Stimulated activated memory B cell treated with anti-CD40 and anti-IgM and Interleukin-4, amounts not matched to agents 10 μg/mL and 1 μg/mL and 100 μg/mL, for 72 hours (primary cell): ENCODE data around the gene DRAXIN.

Source experiments
- ATAC-seq: fragments of 150-1000 bp; cut with Tn5 transposase; 2 replicates; pipeline ENCODE4 v1.10.0; 2021
- H3K27ac Mint-ChIP-seq: one replicate; pipeline ENCODE4 v1.8.0; 2022; ENCODE audit warnings: mild to moderate bottlenecking, mixed read lengths
- H3K27me3 Mint-ChIP-seq: one replicate; pipeline ENCODE4 v1.8.0; 2022; ENCODE audit warnings: mixed read lengths
- H3K36me3 Mint-ChIP-seq: one replicate; pipeline ENCODE4 v1.8.0; 2022; ENCODE audit warnings: mixed read lengths
- H3K4me1 Mint-ChIP-seq: one replicate; pipeline ENCODE4 v1.8.0; 2022; ENCODE audit warnings: mixed read lengths
- H3K4me3 Mint-ChIP-seq: one replicate; pipeline ENCODE4 v1.8.0; 2022; ENCODE audit warnings: mild to moderate bottlenecking, moderate library complexity, mixed read lengths
- H3K9me3 Mint-ChIP-seq: one replicate; pipeline ENCODE4 v1.8.0; 2022; ENCODE audit warnings: mixed read lengths

The DRAXIN gene

GRCh38 chr1:11729155-11729497, 37.6 kb downstream of the DRAXIN start:
- ATAC-seq = no peak
- Mint-ChIP-seq H3K27me3 (no peaks in the 10 kb centered on the region), H3K4me3 (no peak overlapping the region), H3K27ac (peak overlapping the region; percentile 73), H3K36me3 (no peaks in the 10 kb centered on the region), H3K9me3 (no peaks in the 10 kb centered on the region), H3K4me1 (peaks cover 35% of the 10 kb centered on the region)

- Mint-ChIP-seq H3K4me1 (peaks cover 35% of the 10 kb centered on the region), H3K27ac (peak overlapping the region; percentile 73), H3K36me3 (no peaks in the 10 kb centered on the region), H3K27me3 (no peaks in the 10 kb centered on the region), H3K4me3 (peak overlapping the region; percentile 23), H3K9me3 (no peaks in the 10 kb centered on the region)
- peak; percentile 52 for ATAC-seq
These were observed 38.3 kb downstream of the DRAXIN start for GRCh38 chr1:11729498-11730428.

DNA sequence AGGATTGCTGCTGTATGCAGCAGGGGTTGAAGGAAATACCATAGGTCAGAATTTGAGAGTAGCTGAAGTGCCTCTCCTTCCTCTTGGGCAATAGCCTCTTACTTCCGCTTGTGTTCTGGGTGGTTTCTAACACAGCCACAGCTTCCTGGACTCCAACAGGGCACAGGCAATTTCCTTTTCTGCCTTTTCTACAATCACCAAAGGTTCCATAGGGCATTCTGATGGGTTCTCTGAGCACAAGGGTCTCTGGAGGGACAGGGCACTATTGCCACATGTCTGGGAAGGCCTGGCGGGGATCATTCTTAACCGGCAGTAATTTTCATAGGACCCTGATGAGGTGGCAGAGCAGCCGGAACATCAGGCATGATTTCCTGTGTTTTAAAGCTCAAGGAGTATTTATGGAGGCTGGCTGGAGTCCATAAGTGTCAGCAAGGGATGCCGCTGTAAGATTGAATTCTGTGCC, 39.0 kb downstream of the DRAXIN start:
- no peaks in the 10 kb centered on the region for H3K27me3 Mint-ChIP-seq
- H3K27ac Mint-ChIP-seq = peak overlapping the region; percentile 73
- peak; percentile 91 for ATAC-seq
- no peaks in the 10 kb centered on the region for H3K9me3 Mint-ChIP-seq
- H3K36me3 Mint-ChIP-seq = no peaks in the 10 kb centered on the region
- H3K4me1 Mint-ChIP-seq = peaks cover 31% of the 10 kb centered on the region
- peak overlapping the region; percentile 23 for H3K4me3 Mint-ChIP-seq

GRCh38 chr1:11731691-11732283, 40.3 kb downstream of the DRAXIN start:
- Mint-ChIP-seq H3K4me3 (peak overlapping the region; percentile 39), H3K36me3 (no peaks in the 10 kb centered on the region), H3K9me3 (no peaks in the 10 kb centered on the region), H3K4me1 (peaks cover 33% of the 10 kb centered on the region), H3K27ac (peak overlapping the region; percentile 50), H3K27me3 (no peaks in the 10 kb centered on the region)
- no peak for ATAC-seq

DNA sequence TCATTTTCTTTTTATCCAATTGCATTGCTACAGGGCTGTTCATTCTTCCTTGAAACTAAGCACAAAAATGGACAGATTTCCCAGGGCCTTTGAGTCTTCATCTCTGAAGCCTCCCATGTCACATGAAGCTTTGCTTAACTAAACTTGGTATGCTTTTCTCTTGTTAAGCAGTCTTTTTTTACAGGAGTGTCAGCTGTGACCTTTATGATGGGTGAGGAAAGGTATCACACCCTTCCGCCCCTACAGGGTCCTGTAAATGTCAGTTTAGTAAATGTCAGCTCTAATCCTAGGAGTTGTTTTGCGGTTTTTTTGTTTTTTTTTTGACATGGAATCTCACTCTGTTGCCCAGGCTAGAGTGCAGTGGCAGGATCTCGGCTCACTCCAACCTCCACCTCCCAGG, 41.8 kb downstream of the DRAXIN start:
- H3K36me3 Mint-ChIP-seq = no peaks in the 10 kb centered on the region
- no peak overlapping the region for H3K4me3 Mint-ChIP-seq
- H3K4me1 Mint-ChIP-seq = peaks cover 45% of the 10 kb centered on the region
- ATAC-seq = no peak
- H3K9me3 Mint-ChIP-seq = no peaks in the 10 kb centered on the region
- no peaks in the 10 kb centered on the region for H3K27me3 Mint-ChIP-seq
- H3K27ac Mint-ChIP-seq = no peak overlapping the region

DNA sequence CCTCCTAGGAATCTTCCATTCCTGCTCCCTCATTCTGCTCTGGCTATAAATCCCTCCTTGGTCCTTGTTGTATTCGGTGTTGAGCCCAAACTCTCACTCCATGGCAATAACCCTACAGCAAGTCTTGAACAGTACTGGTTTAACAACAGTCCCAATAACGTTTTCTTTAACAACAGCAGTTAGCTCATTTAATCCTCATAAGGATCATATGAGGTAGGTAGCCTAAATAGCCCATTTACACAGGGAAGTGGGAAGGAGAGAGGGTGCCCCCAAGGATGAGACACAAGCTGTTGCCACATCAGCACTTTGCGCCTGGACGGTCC, 44.0 kb downstream of the DRAXIN start:
- peaks cover 47% of the 10 kb centered on the region for H3K4me1 Mint-ChIP-seq
- H3K27me3 Mint-ChIP-seq = no peaks in the 10 kb centered on the region
- no peaks in the 10 kb centered on the region for H3K9me3 Mint-ChIP-seq
- ATAC-seq = peak; percentile 17
- peak overlapping the region; percentile 83 for H3K27ac Mint-ChIP-seq
- peak overlapping the region; percentile 100 for H3K4me3 Mint-ChIP-seq
- H3K36me3 Mint-ChIP-seq = no peaks in the 10 kb centered on the region

DNA sequence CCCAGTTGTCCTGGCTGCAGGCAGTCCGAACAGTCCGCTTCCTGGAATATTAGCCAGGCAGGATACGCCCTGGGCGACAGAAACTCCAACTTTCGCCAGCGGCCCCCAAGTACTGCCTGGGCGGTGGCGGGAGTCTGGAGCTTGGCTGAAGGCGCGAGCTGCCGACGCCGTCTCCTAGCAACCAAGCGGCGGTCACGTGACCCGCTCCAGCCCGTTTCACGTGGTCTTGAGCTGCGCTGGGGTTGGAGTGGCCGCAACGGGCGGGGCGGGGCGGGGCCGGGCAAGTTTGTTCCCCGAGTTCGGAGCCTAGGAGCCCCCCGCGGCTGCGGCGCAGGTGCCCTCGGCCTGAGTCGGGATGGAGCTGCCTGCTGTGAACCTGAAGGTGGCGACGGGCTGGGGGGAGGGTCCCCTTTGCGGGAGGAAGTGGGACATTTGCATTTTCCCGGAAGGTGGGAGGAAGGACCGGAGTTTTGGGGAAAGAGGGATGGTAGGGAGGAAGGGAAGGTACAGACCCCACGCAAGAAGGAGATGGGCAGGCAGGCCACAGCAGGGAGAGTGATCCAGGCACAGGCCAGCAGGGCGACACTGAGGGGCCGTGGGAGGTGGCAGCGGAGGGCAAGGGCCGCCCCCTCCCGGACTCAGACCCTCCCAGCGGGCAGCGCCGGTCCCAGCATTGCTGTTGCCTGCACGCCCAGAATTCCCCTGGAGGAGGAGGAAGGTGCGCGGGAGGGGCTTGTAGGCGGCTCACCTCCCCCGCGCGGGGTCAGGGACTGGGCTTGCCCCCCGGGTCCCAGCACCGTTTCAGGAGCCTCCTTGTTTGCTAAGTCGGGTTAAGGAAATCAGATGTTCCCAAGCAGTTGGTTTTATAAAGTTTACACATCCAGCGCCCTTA, 44.6 kb downstream of the DRAXIN start, which contains the start of gene AGTRAP:
Gene AGTRAP (plus strand): TSS at position 283 of the 892 bp plus-strand sequence. CDS start 73 bp downstream, at position 356.
- ATAC-seq = peak; percentile 95
- Mint-ChIP-seq H3K36me3 (no peaks in the 10 kb centered on the region), H3K9me3 (no peaks in the 10 kb centered on the region), H3K27me3 (no peaks in the 10 kb centered on the region), H3K4me3 (peak within 1 kb of the TSS; percentile 100), H3K4me1 (peaks cover 50% of the 10 kb centered on the region), H3K27ac (peak within 1 kb of the TSS; percentile 83)

DNA sequence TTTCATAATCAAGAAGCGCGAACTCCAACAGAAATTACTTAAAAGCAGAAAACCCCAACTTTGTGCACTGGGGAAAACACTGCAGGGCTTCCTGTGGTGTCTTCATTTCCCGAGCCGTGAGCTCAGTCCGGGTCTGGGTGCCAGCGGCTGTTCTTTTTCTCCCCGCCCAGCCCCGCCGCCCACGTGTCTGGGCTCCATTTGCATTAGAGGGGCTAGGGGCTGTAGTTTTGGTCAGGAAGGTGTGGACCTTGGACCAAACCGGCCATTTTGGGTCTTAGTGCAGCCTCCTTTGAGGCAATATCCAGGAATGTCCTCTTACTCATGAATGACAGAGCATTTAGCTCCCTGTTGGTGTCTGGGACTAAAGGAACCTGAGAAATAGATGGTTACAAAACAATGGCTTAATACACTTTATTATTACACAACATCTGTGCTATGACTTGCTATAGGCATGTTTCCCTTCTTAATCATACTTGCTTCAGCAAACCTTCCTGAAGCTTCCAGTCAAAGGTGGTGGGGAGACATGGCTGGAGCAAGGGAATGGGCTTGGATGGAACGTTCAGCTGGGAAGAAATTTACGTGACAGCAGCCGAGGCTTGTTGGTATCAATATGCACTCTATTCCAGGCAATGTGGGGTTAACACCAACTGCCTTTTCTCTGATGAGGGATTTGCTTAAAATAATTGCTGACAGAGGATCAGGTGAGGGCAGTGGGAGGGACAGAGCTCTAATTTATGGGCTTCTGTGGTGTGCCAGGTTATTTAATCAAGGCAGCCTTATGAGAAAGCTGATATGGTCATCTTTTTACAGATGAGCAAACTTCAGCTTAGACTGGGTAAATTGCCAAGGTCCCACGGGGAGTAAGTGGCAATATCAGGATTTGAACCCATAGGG, 45.5 kb downstream of the DRAXIN start:
- Mint-ChIP-seq H3K4me1 (peaks cover 49% of the 10 kb centered on the region), H3K9me3 (no peaks in the 10 kb centered on the region), H3K27ac (peak overlapping the region; percentile 83), H3K27me3 (no peaks in the 10 kb centered on the region), H3K36me3 (no peaks in the 10 kb centered on the region), H3K4me3 (peak overlapping the region; percentile 100)
- peak; percentile 57 for ATAC-seq

DNA sequence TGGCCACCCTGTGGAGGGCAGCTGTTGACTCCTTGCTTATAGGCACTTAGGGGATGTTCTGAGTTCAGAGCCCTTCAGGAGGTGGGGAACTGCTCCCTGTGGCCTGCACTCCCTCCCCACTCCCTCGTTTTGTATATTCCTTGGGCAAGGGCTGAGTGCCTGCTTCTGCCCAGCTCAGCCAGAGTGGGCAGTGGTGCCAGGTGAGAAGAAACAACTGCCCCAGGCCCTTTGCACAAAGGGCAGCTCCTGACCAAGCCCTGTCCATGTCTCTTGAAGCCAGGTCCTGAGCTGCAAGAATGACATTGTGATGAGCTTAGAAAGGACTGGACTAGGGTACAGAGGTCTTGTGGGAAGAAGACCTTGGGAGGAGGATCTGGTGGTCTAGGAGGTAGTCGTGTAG, 46.6 kb downstream of the DRAXIN start:
- no peak overlapping the region for H3K4me3 Mint-ChIP-seq

GRCh38 chr1:11738783-11739182, 47.3 kb downstream of the DRAXIN start:
- H3K27me3 Mint-ChIP-seq = no peaks in the 10 kb centered on the region

More for the DNA sequence above, 46.6 kb downstream of the DRAXIN start:
- Mint-ChIP-seq H3K27ac (no peak overlapping the region), H3K36me3 (no peaks in the 10 kb centered on the region), H3K4me1 (peaks cover 53% of the 10 kb centered on the region), H3K27me3 (no peaks in the 10 kb centered on the region), H3K9me3 (no peaks in the 10 kb centered on the region)
- no peak for ATAC-seq

DNA sequence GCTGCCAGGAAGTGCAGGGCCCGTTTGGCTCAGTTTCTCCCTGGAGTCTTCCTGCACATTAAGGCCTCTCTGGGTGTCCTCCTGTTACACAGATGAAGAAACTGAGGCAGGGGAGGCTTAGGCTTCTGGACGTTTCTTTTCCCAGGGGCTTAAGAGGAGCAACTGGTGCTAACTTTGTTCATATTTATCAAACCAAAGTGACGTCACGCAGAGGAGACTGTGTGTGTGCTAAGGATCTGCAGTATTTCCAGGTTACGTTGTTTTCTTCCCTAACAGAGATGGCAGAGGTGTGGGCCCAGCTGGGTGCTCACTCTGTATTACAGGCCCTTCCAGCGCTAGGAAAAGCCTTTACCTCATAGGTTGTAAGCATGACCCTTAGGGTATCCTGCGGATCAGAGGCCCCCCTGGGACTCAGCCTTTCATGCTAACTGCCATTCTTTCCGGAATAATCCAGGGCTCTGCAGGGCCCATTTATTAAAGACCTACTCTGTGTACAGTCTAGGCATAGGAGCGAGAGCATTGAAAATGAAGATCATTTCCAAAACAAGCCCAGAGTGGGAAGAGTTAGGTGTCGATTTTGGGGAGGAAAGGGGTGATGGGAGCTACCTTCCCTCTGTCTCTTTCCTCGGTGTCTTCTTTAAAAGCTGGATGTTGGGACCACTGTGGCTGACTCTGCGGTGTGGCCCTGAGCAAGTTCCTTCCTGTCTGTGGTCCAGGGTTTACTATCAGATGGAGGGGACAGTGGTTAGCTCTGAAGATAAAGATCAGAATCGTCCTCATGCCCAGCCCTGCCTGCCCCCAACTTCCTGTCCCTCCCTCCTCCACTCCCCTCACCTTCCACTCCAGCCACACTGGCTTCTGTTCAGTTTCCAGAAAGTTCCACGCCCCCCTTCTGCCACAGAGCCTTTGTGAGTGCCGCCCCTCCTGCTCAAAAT, 49.0 kb downstream of the DRAXIN start:
- Mint-ChIP-seq H3K27ac (peak overlapping the region; percentile 40), H3K9me3 (no peaks in the 10 kb centered on the region), H3K4me3 (no peak overlapping the region), H3K4me1 (peaks cover 53% of the 10 kb centered on the region), H3K36me3 (no peaks in the 10 kb centered on the region), H3K27me3 (no peaks in the 10 kb centered on the region)
- ATAC-seq = no peak

More at GRCh38 chr1:11738783-11739182, 47.3 kb downstream of the DRAXIN start:
- H3K27ac Mint-ChIP-seq = no peak overlapping the region
- no peak overlapping the region for H3K4me3 Mint-ChIP-seq
- peaks cover 53% of the 10 kb centered on the region for H3K4me1 Mint-ChIP-seq
- H3K9me3 Mint-ChIP-seq = no peaks in the 10 kb centered on the region
- no peak for ATAC-seq
- no peaks in the 10 kb centered on the region for H3K36me3 Mint-ChIP-seq

GRCh38 chr1:11741482-11741881, 50.0 kb downstream of the DRAXIN start:
- peaks cover 47% of the 10 kb centered on the region for H3K4me1 Mint-ChIP-seq
- H3K9me3 Mint-ChIP-seq = no peaks in the 10 kb centered on the region
- peaks cover 6% of the 10 kb centered on the region for H3K36me3 Mint-ChIP-seq
- H3K27ac Mint-ChIP-seq = peak overlapping the region; percentile 40
- no peak for ATAC-seq
- H3K27me3 Mint-ChIP-seq = no peaks in the 10 kb centered on the region
- no peak overlapping the region for H3K4me3 Mint-ChIP-seq

DNA sequence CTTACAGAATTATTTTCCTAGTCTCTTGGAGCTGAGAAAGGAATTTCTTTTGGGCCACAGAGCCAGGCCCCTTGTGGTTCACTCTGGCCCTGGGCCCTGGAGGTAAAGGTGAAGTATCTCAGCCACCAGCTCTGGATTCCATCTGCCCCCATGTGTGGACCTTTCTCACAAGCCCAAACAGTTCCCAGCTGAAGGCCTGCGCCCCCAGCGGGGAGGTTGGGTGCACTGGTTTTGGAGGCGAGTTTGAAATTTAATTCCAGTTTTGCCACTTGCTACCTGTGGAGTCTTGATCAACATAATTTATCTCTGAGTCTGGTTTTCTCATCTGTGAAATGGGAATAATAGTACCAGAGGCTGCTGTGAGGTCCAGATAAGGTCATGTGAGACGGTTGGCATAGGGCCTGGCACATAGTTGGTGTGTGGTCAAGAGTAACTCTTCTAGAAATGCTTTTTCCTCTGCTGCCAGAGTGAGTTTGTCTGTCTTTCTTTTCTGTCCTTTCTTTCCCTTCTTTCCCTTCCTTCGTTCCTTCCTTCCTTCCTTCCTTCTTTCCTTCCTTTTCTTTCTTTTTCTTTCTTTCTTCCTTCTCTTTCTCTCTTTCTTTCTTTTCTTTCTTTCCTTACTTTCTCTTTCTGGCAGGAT, 50.5 kb downstream of the DRAXIN start:
- no peak for ATAC-seq
- peaks cover 12% of the 10 kb centered on the region for H3K36me3 Mint-ChIP-seq
- peaks cover 43% of the 10 kb centered on the region for H3K4me1 Mint-ChIP-seq
- no peak overlapping the region for H3K4me3 Mint-ChIP-seq
- H3K27ac Mint-ChIP-seq = no peak overlapping the region
- no peaks in the 10 kb centered on the region for H3K9me3 Mint-ChIP-seq
- no peaks in the 10 kb centered on the region for H3K27me3 Mint-ChIP-seq
